Fibroblast of lung (primary cell): ENCODE data around the gene RERE. TPM values are rescaled to one million over a fixed set of nuclear protein-coding genes. Genes with fewer than 3 reads are reported as not detected.

Experiments used
- DNase-seq, 2 donors: peaks; one replicate each; pipeline versions ENCODE4 v3.0.0 to v3.0.0-alpha.2; 2010; ENCODE audit warnings: low read depth in 2 of 2
- H2AFZ ChIP-seq: 2 replicates; pipeline ENCODE4 v1.5.1; 2012; ENCODE audit warnings: low read length, control low read depth, inconsistent platforms
- H3K27ac ChIP-seq: 2 replicates; pipeline ENCODE4 v1.5.1; 2011; ENCODE audit warnings: low read length, control low read depth; ENCODE audit not compliant: insufficient read depth
- H3K27me3 ChIP-seq: 2 replicates; pipeline ENCODE4 v1.5.1; 2011; ENCODE audit warnings: mild to moderate bottlenecking, low read length; ENCODE audit not compliant: control insufficient read depth, insufficient read depth
- H3K36me3 ChIP-seq: 2 replicates; pipeline ENCODE4 v1.5.1; 2011; ENCODE audit warnings: low read length; ENCODE audit not compliant: control insufficient read depth, insufficient read depth
- H3K4me1 ChIP-seq: 2 replicates; pipeline ENCODE4 v1.5.1; 2011; ENCODE audit warnings: low read length; ENCODE audit not compliant: control insufficient read depth, insufficient read depth; ENCODE audit errors: extremely low read depth
- H3K4me2 ChIP-seq: 2 replicates; pipeline ENCODE4 v1.5.1; 2011; ENCODE audit warnings: low read length, control low read depth; ENCODE audit not compliant: insufficient read depth; ENCODE audit errors: extremely low read depth
- H3K4me3 ChIP-seq, 4 experiments: fragments of 200-600 bp in 1 of 4; sonication (generic) in 1 of 4; replicated peaks in 1 of 4; 2 replicates each; pipeline ENCODE4 v1.5.1; 2011 to 2016; ENCODE audit warnings: low read length in 4 of 4, low read depth in 3 of 4, mild to moderate bottlenecking in 3 of 4, control low read depth in 2 of 4, inconsistent platforms in 1 of 4, mixed read lengths in 1 of 4; ENCODE audit not compliant: insufficient read depth in 1 of 4; ENCODE audit errors: control extremely low read depth in 1 of 4
- H3K79me2 ChIP-seq: 2 replicates; pipeline ENCODE4 v1.5.1; 2012; ENCODE audit warnings: mild to moderate bottlenecking, low read length, inconsistent platforms; ENCODE audit not compliant: control insufficient read depth, insufficient read depth
- H3K9ac ChIP-seq: 2 replicates; pipeline ENCODE4 v1.5.1; 2011; ENCODE audit warnings: mild to moderate bottlenecking, low read length, control low read depth; ENCODE audit not compliant: insufficient read depth
- H3K9me3 ChIP-seq: 2 replicates; pipeline ENCODE4 v1.5.1; 2012; ENCODE audit warnings: low read depth, low read length; ENCODE audit not compliant: control insufficient read depth, insufficient read depth
- H4K20me1 ChIP-seq: 2 replicates; pipeline ENCODE4 v1.5.1; 2011; ENCODE audit warnings: low read length; ENCODE audit not compliant: control insufficient read depth, insufficient read depth; ENCODE audit errors: extremely low read depth
- CTCF ChIP-seq, 2 donors: IDR thresholded peaks in 1 of 2; conservative IDR thresholded peaks in 1 of 2; 1 replicate in 1 of 2; 2 replicates in 1 of 2; pipeline ENCODE4 v1.5.1; 2011 to 2012; ENCODE audit warnings: low read length in 2 of 2, control low read depth in 1 of 2, inconsistent platforms in 1 of 2, low read depth in 1 of 2, mild to moderate bottlenecking in 1 of 2
- EZH2 ChIP-seq: IDR thresholded peaks from 2 replicates; pipeline ENCODE4 v1.5.1; 2012; ENCODE audit warnings: low read length, control low read depth, mild to moderate bottlenecking; ENCODE audit errors: missing control alignments
- polyA plus RNA-seq, 2 donors: library from polyadenylated mRNA; depleted of rRNA in 1 of 2; stranded (reverse) in 1 of 2; unstranded in 1 of 2; fragments of >200 nt; gene quantifications; 2 replicates each; pipeline ENCODE4 v1.2.1, GENCODE V29; 2011 to 2012; ENCODE audit warnings: missing spikeins in 1 of 2
- total RNA-seq: library from RNA; depleted of rRNA; stranded (reverse); fragments of >200 nt; gene quantifications from 2 replicates; pipeline ENCODE4 v1.2.1, GENCODE V29; 2014

RERE gene
- total and polyA plus RNA-seq, 2 donors (not counting 1 experiment from before 2014, with no cell fraction given): 3.7 to 51.0 TPM

GRCh38 chr1:8540971-8541370 is 276.5 kb downstream of the RERE start:
- Histone ChIP-seq H3K4me2 (no peak overlapping the region), H2AFZ (no peak overlapping the region)

GRCh38 chr1:8540261-8540941 is 277.0 kb downstream of the RERE start:
- Histone ChIP-seq H3K4me1 (peaks cover 4% of the 10 kb centered on the region), H3K9me3 (no peaks in the 10 kb centered on the region), H3K36me3 (no peaks in the 10 kb centered on the region), H4K20me1 (no peaks in the 10 kb centered on the region), H2AFZ (no peak overlapping the region), H3K4me2 (no peak overlapping the region), H3K79me2 (no peaks in the 10 kb centered on the region), H3K9ac (no peak overlapping the region), H3K27me3 (no peaks in the 10 kb centered on the region), H3K4me3 (no peak overlapping the region), H3K27ac (peak overlapping the region; percentile 47)
- peak; percentile 65 to 85 for DNase-seq
- no peak for TF ChIP-seq EZH2
- no peak for TF ChIP-seq CTCF (conservative IDR thresholded peaks at IDR 0.05 in 1 of 2, IDR thresholded peaks at IDR 0.05 in 1 of 2; ENCODE audit: low read depth in 1 of 2, low read length in 2 of 2)

More at GRCh38 chr1:8540971-8541370, 276.5 kb downstream of the RERE start:
- Histone ChIP-seq H3K9ac (no peak overlapping the region), H3K4me1 (peaks cover 4% of the 10 kb centered on the region), H4K20me1 (no peaks in the 10 kb centered on the region), H3K27me3 (no peaks in the 10 kb centered on the region), H3K36me3 (no peaks in the 10 kb centered on the region), H3K79me2 (no peaks in the 10 kb centered on the region), H3K27ac (no peak overlapping the region), H3K9me3 (no peaks in the 10 kb centered on the region), H3K4me3 (no peak overlapping the region)
- TF ChIP-seq CTCF (conservative IDR thresholded peaks at IDR 0.05 in 1 of 2, IDR thresholded peaks at IDR 0.05 in 1 of 2; ENCODE audit: low read depth in 1 of 2, low read length in 2 of 2) (no peak), EZH2 (no peak)
- DNase-seq: peak in 1 of 2 donors; percentile 29

- H3K36me3 ChIP-seq: no peaks in the 10 kb centered on the region
- TF ChIP-seq CTCF (conservative IDR thresholded peaks at IDR 0.05 in 1 of 2, IDR thresholded peaks at IDR 0.05 in 1 of 2; ENCODE audit: low read depth in 1 of 2, low read length in 2 of 2): no peak
- no peak for TF ChIP-seq EZH2
- no peak overlapping the region for H3K9ac ChIP-seq
- no peaks in the 10 kb centered on the region for H3K79me2 ChIP-seq
- peaks cover 4% of the 10 kb centered on the region for H3K4me1 ChIP-seq
- H2AFZ ChIP-seq: no peak overlapping the region
- H4K20me1 ChIP-seq: no peaks in the 10 kb centered on the region
- H3K4me3 ChIP-seq: no peak overlapping the region
- no peak overlapping the region for H3K27ac ChIP-seq
- no peaks in the 10 kb centered on the region for H3K27me3 ChIP-seq
- no peak for DNase-seq
- H3K4me2 ChIP-seq: no peak overlapping the region
- H3K9me3 ChIP-seq: no peaks in the 10 kb centered on the region
Observed at GRCh38 chr1:8539683-8540082, 277.8 kb downstream of the RERE start.
